H54 (cell line): ENCODE results near the gene KIAA0232.
"Not testable (repeated sequence)": the region's sequence is repeated elsewhere in the genome, so short reads cannot be mapped to it uniquely, and the experiment has no call there.

Experiments used
- DNase-seq: peaks from one replicate; pipeline ENCODE4 v3.0.0; 2011; ENCODE audit warnings: low spot score, mixed read lengths; ENCODE audit not compliant: insufficient read length
- FAIRE-seq: peaks from 3 replicates; lab custom pipeline; 2011; peaks lifted over from hg19 to GRCh38; lab: Jason Lieb, UNC
- POLR2A ChIP-seq: IDR thresholded peaks from 2 replicates; pipeline ENCODE4 v1.6.1; 2011; ENCODE audit warnings: low read depth, mild to moderate bottlenecking, low read length

Gene KIAA0232

GRCh38 chr4:6749340-6750171 is 33.0 kb upstream of the KIAA0232 start:
- FAIRE-seq (peak; percentile 15), DNase-seq (peak; percentile 87)
- TF ChIP-seq POLR2A = no peak

DNA sequence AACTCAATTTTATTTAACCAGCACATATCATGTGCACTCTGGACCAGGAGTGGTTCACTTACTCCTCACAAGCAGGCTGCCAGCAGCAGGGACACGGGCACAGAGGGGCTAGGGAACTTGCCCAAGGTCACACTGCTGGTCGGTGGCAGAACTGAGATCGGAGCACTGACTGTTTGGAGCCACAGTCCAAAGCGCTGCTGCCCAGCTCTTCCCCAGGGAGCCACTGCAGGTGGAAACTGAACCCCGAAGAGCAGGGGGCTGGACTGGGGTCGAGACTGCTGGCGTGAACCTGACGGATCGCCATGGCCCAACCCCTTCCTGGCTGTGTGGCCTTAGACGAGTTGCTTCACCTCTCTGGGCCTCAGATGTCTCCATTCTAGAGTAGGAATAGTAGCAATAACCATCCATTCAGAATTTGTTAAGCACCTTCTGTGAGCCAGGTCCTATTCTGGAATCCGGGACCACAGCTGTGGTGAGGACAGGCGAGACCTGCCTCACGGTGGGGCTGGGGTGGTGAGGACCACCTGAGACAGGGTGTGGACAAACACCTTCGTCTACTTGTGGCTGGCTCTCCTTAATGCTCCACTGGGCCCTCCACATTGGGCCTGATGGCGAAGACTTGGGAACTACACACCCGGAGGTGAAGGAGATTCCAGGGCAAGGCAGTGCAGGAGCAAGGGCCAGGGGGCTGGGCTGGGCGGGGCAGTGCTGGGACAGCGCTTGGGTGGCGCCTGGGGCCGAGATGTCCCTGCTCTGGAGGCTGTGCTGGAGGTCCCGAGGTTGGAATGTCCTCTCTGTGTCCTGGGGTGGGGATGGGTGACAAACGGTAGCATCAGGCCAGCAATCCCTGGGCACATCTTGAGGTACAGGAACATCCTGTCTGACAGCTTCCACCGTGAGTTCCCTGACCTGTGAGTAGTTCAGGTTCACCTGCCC is 32.0 kb upstream of the KIAA0232 start:
- no peak for FAIRE-seq
- DNase-seq = no peak
- no peak for TF ChIP-seq POLR2A

DNA sequence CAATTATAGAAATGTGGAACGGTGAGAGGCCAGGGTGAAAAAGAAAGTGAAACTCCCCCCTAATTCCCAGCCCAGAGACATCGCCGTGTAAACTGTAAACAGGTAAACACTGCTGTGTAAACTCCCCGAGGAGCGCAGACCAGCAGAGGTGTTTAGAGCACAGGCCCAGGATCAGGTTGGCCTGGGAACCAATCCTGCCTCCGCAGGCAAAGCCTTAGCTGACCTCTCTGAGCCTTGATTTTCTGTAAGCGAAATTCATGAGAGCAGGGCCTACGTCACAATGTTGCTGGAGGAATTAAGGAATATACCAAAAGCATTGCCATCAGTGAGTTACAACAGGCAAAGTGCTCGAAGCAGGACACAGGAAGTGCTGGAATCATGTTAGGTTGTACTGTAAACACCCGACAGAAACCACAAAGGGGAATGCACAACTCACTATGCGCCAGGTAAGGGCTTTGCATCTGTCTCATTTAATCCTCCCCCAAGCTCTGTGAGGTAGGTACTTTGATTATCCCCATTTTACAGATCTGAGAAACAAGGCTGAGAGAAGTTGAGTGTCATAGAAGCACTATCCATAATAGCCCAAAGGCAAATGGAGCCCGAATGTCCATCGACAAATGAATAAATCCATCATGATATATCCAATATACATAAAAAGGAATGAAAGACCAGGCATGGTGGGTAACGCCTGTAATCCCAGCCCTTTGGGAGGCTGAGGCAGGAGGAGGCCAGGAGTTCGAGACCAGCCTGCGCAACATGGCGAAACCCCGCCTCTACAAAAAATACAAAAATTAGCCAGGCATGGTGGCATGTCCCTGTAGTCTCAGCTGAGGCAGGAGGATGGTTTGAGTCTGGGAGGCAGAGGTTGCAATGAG is 30.7 kb upstream of the KIAA0232 start:
- DNase-seq (no peak), FAIRE-seq (no peak)
- TF ChIP-seq POLR2A = no peak

DNA sequence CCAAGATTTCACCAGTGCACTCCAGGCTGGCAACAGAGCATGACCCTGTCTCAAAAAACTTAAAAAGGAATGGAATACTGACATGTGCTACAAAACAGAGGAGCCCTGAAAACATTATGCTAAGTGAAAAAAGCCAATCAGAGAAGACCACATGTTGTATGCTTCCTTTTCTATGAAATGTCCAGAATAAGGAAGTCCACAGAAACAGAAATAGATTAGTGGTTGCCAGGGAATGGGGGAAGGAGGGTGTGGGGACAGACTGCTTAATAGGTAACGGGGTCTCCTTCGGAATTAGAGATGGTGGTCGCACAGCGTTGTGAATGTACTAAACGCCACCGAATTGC is 30.1 kb upstream of the KIAA0232 start:
- no peak for FAIRE-seq
- DNase-seq = no peak

DNA sequence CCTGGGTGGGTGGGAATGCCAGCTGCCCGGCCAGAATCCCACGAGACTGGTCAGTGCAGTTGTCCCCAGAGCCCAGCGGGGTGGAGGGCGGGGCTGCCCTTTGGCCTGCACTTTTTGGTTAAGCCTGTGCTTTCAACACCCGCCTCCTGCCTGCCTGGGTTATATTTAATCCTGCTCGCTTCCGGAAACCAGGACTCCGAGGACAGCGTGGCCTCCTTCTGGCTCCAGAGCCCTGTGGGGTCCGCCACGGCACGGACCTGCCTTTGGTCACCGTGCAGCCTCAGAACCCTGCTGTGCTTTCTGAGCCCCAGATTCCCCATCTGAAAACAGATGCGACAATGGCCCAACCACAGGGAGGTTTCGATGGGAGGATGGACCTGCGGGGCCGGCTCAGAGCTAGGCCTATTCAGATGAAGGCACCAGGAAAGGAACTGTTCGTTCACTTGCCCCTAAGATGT is 29.4 kb upstream of the KIAA0232 start:
- FAIRE-seq (no peak), DNase-seq (no peak)
- no peak for TF ChIP-seq POLR2A

More for the DNA sequence above, 30.1 kb upstream of the KIAA0232 start:
- TF ChIP-seq POLR2A = no peak

DNA sequence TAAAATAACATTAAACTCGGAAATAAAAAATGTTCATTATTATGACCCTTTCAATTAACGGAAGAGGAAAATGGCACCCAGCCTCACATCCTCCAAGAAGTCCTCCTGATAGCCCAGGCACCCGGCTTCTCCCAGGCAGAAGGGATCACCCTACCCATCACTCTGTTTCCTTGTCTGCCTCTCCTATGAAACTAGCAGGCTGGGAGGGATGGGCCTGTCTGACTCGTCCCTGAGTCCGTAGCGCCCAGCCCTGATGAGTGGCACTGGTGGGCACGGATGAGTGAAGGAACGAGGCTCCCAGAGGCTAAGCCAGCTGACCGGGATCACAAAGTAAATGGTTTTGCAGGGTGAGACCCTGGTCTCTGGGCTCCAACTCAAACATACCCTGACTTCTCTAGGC is 28.6 kb upstream of the KIAA0232 start:
- FAIRE-seq (no peak), DNase-seq (no peak)
- no peak for TF ChIP-seq POLR2A

GRCh38 chr4:6754481-6755087 is 27.9 kb upstream of the KIAA0232 start:
- TF ChIP-seq POLR2A = no peak
- FAIRE-seq = no peak
- no peak for DNase-seq

DNA sequence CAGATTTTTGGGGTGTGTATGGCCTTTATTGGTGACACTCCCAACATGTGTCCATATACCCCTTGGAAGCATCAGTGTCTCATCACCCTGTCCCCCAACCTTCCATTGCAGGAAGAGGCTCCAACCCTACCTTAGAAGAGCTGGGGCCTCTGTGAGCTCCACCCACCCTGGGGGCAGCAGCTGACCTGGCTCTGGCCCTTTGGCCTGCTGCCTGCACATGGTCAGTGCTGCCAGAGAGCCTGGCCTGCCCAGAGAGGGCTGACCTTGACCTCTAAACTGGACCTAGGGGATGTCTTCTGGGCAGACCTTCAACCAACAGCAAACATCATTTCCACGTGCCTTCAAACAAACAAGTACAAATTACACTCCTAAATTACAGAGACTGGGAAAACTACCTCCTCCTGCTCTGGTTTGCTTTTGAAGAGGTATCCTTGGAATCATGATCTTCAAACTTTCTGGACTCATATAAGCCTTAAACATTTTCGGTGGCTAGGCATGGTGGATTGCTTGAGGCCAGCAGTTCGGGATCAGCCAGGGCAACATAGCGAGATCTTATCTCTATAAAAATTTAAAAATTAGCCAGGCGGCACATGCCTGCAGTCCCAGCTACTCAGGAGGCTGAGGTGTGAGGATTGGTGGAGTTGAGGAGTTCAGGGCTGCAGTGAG is 27.3 kb upstream of the KIAA0232 start:
- DNase-seq (no peak), FAIRE-seq (no peak)
- TF ChIP-seq POLR2A = no peak

DNA sequence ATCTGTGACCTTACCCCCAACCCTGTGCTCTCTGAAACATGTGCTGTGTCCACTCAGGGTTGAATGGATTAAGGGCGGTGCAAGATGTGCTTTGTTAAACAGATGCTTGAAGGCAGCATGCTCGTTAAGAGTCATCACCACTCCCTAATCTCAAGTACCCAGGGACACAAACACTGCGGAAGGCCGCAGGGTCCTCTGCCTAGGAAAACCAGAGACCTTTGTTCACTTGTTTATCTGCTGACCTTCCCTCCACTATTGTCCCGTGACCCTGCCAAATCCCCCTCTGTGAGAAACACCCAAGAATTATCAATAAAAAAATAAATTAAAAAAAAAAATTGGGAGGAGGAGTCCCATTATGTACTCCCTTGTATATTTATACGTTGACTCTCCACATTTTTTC is 26.2 kb upstream of the KIAA0232 start:
- not testable (repeated sequence) for DNase-seq, FAIRE-seq

DNA sequence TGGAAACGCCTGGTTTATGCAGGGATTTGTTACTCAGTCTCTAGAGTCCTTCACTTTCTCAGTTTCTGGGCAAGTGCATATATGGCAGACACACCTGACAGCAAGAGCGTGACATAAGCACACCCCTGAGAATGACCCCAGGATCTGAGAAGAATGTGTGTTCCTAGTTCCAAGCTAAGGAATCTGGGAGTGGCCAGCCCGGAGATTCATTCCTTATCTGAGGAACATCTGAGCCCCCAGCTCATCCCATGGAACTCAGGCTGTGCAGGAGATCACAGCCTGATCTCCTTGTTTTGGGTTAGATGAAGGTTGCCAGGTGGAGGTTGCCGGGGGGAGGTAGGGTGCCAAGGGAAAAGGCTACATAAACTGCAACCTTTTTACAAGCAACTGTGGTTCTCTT is 23.8 kb upstream of the KIAA0232 start:
- DNase-seq = no peak
- FAIRE-seq = no peak
- no peak for TF ChIP-seq POLR2A

DNA sequence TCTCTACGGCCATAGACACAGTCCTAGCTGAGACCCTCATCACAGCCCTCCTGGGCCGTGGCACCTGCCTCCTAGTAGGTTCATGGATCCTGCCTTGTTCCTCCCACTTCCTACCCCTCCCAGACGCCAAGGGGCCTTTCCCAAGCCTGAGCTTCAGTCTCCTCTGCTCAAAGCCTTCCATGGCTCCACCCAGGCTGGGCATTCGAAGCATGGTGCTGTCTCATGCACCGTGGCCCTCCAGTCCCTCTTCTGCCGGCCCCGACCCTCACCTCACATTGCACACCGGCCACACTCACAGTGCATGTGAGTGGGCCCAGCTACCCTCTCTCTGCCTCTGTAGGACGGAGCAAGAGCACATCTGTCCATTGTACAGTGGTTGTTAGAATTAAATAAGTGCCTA is 21.7 kb upstream of the KIAA0232 start:
- TF ChIP-seq POLR2A = no peak
- no peak for FAIRE-seq
- no peak for DNase-seq

DNA sequence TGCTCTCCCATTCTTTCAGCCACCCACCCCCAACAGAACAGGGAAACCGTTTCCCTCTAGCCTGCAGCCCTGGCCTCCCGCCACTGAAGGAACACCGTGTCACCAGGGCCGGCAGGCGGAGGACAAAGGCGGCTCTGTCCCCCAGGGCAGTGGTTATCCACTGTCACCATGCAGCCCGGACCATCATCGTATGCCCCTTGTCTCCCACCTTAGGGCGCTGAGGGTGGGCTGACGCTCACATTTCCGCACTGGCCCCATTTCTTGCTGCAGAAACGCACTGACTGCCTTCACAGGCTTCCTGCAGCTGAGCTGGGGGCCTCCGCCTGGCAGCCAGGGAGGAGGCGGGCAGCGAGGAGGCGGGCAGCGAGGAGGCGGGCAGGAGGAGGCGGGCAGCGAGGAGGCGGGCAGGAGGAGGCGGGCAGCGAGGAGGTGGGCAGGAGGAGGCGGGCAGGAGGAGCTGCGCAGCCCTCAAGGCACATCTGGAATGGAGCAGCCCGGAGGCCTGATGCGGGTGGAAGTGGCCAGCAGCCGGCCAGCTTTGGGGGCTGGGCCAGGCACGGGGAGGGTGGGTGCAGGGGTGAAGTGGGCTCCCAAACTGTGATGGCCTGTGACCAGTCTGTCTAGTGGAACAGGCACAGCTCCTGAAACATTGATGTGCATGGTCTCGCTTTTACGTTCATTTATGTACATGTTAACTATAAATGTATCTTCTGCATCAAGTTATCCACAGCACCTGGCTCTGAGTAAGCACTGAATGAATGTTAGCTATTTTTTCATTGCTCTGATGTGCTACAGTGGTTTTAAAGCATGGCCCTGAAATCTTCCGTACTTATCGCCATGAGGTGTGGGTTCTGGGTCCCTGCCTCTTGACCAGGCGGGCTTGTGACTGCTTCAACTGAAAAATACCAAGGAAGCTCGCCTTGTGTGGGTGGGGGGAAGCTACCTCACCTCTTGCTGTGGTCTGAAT is 20.6 kb upstream of the KIAA0232 start:
- no peak for TF ChIP-seq POLR2A
- DNase-seq = peak; percentile 46
- FAIRE-seq = no peak
